OCI-M1 (cell line): ENCODE measurements around the gene UQCRC1.

Experiments
- DNase-seq: peaks from one replicate; lab custom pipeline; 2025; lab: John Stamatoyannopoulos, UW

The UQCRC1 gene

GRCh38 chr3:48633256-48633655 lies 23.8 kb upstream of the UQCRC1 start:
- DNase-seq, result no peak

GRCh38 chr3:48631516-48632448 lies 22.3 kb upstream of the UQCRC1 start:
- no peak for DNase-seq

GRCh38 chr3:48630833-48631232 lies 21.4 kb upstream of the UQCRC1 start:
- no peak for DNase-seq

GRCh38 chr3:48630407-48630806 lies 21.0 kb upstream of the UQCRC1 start:
- DNase-seq, result no peak

GRCh38 chr3:48629894-48630293 lies 20.4 kb upstream of the UQCRC1 start:
- no peak for DNase-seq

- no peak for DNase-seq
Observed at GRCh38 chr3:48628277-48629017, 19.0 kb upstream of the UQCRC1 start.

- no peak for DNase-seq
Observed at GRCh38 chr3:48625600-48625999, 16.2 kb upstream of the UQCRC1 start.

- no peak for DNase-seq
Observed at GRCh38 chr3:48624767-48625166, 15.3 kb upstream of the UQCRC1 start.

GRCh38 chr3:48623851-48624547 lies 14.6 kb upstream of the UQCRC1 start:
- DNase-seq, result no peak

- no peak for DNase-seq
Observed at GRCh38 chr3:48621461-48621869, 12.0 kb upstream of the UQCRC1 start, which contains the start of gene TMEM89. Gene TMEM89, minus strand, starts transcription at chr3:48621769. Its CDS starts 13 bp downstream, at chr3:48621756.

- DNase-seq, result no peak
Observed at GRCh38 chr3:48619541-48620524, 10.4 kb upstream of the UQCRC1 start.

- DNase-seq, result peak; percentile 11
Observed at GRCh38 chr3:48617559-48617958, 8.1 kb upstream of the UQCRC1 start.

GRCh38 chr3:48614044-48614443 lies 4.6 kb upstream of the UQCRC1 start:
- no peak for DNase-seq

- DNase-seq, result no peak
Observed at GRCh38 chr3:48612309-48612708, 2.9 kb upstream of the UQCRC1 start.

- no peak for DNase-seq
Observed at GRCh38 chr3:48607519-48607918, 1.9 kb downstream of the UQCRC1 start.

GRCh38 chr3:48601622-48601994 lies 7.8 kb downstream of the UQCRC1 start:
- no peak for DNase-seq

- DNase-seq, result no peak
Observed at GRCh38 chr3:48600711-48601621, 8.5 kb downstream of the UQCRC1 start.

- DNase-seq, result no peak
Observed at GRCh38 chr3:48599509-48600285, 9.7 kb downstream of the UQCRC1 start.

GRCh38 chr3:48599077-48599501 lies 10.4 kb downstream of the UQCRC1 start:
- no peak for DNase-seq
